Measurements from ENCODE around the gene ADRA1B. TPM values are rescaled to one million over a fixed set of nuclear protein-coding genes. Genes with fewer than 3 reads are reported as not detected.
A peak's percentile ranks its signal among the peaks of the same experiment; 100 is the strongest.

The ADRA1B gene
- total RNA-seq, 2 donors from 2014 or later = not detected

- H3K36me3 Mint-ChIP-seq (ENCODE audit: insufficient read depth in 2 of 2) = peaks cover 0 to 3% of the 10 kb centered on the region in 2 donors
- peaks cover 78% of the 10 kb centered on the region for H3K27me3 Mint-ChIP-seq (ENCODE audit: low read depth)
These were observed 55.2 kb downstream of the ADRA1B start for GRCh38 chr5:159971514-159971913.

GRCh38 chr5:159971931-159972461 lies 55.7 kb downstream of the ADRA1B start:
- ATAC-seq (replicated peaks in 1 of 2) (peak; percentile 32 to 40), DNase-seq (no peak)
- H3K9me3 Mint-ChIP-seq = no peaks in the 10 kb centered on the region
- H3K27ac Mint-ChIP-seq = no peak overlapping the region
- peaks cover 0 to 3% of the 10 kb centered on the region in 2 donors for H3K36me3 Mint-ChIP-seq (ENCODE audit: insufficient read depth in 2 of 2)
- peak overlapping the region in 1 of 2 donors; percentile 54 for H3K4me3 Mint-ChIP-seq
- peaks cover 8% of the 10 kb centered on the region for H3K4me1 Mint-ChIP-seq (ENCODE audit: low read depth)
- H3K27me3 Mint-ChIP-seq (ENCODE audit: low read depth) = peaks cover 73% of the 10 kb centered on the region

More at GRCh38 chr5:159971514-159971913, 55.2 kb downstream of the ADRA1B start:
- Mint-ChIP-seq H3K4me1 (ENCODE audit: low read depth) (peaks cover 8% of the 10 kb centered on the region), H3K9me3 (no peaks in the 10 kb centered on the region), H3K4me3 (peak overlapping the region; percentile 54 to 76), H3K27ac (no peak overlapping the region)
- DNase-seq (no peak), ATAC-seq (replicated peaks in 1 of 2) (no peak)

GRCh38 chr5:159972538-159973362 lies 56.5 kb downstream of the ADRA1B start:
- no peak for ATAC-seq (replicated peaks in 1 of 2)

GRCh38 chr5:159975462-159976019 lies 59.3 kb downstream of the ADRA1B start:
- Mint-ChIP-seq H3K27me3 (ENCODE audit: low read depth) (peaks cover 54% of the 10 kb centered on the region), H3K27ac (no peak overlapping the region), H3K4me3 (no peak overlapping the region), H3K36me3 (ENCODE audit: insufficient read depth in 2 of 2) (peaks cover 0 to 3% of the 10 kb centered on the region in 2 donors), H3K9me3 (no peaks in the 10 kb centered on the region), H3K4me1 (ENCODE audit: low read depth) (peaks cover 8% of the 10 kb centered on the region)
- DNase-seq (no peak), ATAC-seq (replicated peaks in 1 of 2) (no peak)

More at GRCh38 chr5:159972538-159973362, 56.5 kb downstream of the ADRA1B start:
- H3K36me3 Mint-ChIP-seq (ENCODE audit: insufficient read depth in 2 of 2) = peaks cover 0 to 3% of the 10 kb centered on the region in 2 donors
- peak overlapping the region; percentile 77 to 80 for H3K4me3 Mint-ChIP-seq
- DNase-seq = no peak
- H3K9me3 Mint-ChIP-seq = no peaks in the 10 kb centered on the region
- H3K4me1 Mint-ChIP-seq (ENCODE audit: low read depth) = peaks cover 8% of the 10 kb centered on the region
- no peak overlapping the region for H3K27ac Mint-ChIP-seq
- H3K27me3 Mint-ChIP-seq (ENCODE audit: low read depth) = peaks cover 66% of the 10 kb centered on the region

- Mint-ChIP-seq H3K9me3 (no peaks in the 10 kb centered on the region), H3K27ac (no peak overlapping the region), H3K4me3 (no peak overlapping the region), H3K27me3 (ENCODE audit: low read depth) (peaks cover 46% of the 10 kb centered on the region), H3K4me1 (ENCODE audit: low read depth) (peaks cover 8% of the 10 kb centered on the region), H3K36me3 (ENCODE audit: insufficient read depth in 2 of 2) (no peaks in the 10 kb centered on the region)
- DNase-seq (no peak), ATAC-seq (replicated peaks in 1 of 2) (no peak)
These were observed 60.6 kb downstream of the ADRA1B start for GRCh38 chr5:159976921-159977320.

GRCh38 chr5:159978358-159978757 lies 62.1 kb downstream of the ADRA1B start:
- DNase-seq (no peak), ATAC-seq (replicated peaks in 1 of 2) (no peak)
- Mint-ChIP-seq H3K36me3 (ENCODE audit: insufficient read depth in 2 of 2) (no peaks in the 10 kb centered on the region), H3K27ac (no peak overlapping the region), H3K4me1 (ENCODE audit: low read depth) (no peaks in the 10 kb centered on the region), H3K4me3 (no peak overlapping the region), H3K9me3 (no peaks in the 10 kb centered on the region), H3K27me3 (ENCODE audit: low read depth) (peaks cover 37% of the 10 kb centered on the region)

- Mint-ChIP-seq H3K9me3 (no peaks in the 10 kb centered on the region), H3K27me3 (ENCODE audit: low read depth) (peaks cover 46% of the 10 kb centered on the region), H3K4me1 (ENCODE audit: low read depth) (peaks cover under 1% of the 10 kb centered on the region), H3K4me3 (no peak overlapping the region), H3K27ac (no peak overlapping the region), H3K36me3 (ENCODE audit: insufficient read depth in 2 of 2) (no peaks in the 10 kb centered on the region)
- DNase-seq (no peak), ATAC-seq (replicated peaks in 1 of 2) (no peak)
These were observed 66.3 kb downstream of the ADRA1B start for GRCh38 chr5:159982421-159983173.

GRCh38 chr5:159987031-159987674 lies 70.9 kb downstream of the ADRA1B start:
- DNase-seq = peak; percentile 76 to 79
- H3K9me3 Mint-ChIP-seq = no peaks in the 10 kb centered on the region
- H3K27me3 Mint-ChIP-seq (ENCODE audit: low read depth) = peaks cover 62% of the 10 kb centered on the region
- no peaks in the 10 kb centered on the region for H3K36me3 Mint-ChIP-seq (ENCODE audit: insufficient read depth in 2 of 2)
- peak overlapping the region; percentile 71 to 73 for H3K4me3 Mint-ChIP-seq
- H3K27ac Mint-ChIP-seq = no peak overlapping the region
- peak; percentile 97 to 98 for ATAC-seq (replicated peaks in 1 of 2)
- peaks cover 3% of the 10 kb centered on the region for H3K4me1 Mint-ChIP-seq (ENCODE audit: low read depth)

- H3K4me3 Mint-ChIP-seq = no peak overlapping the region
- no peaks in the 10 kb centered on the region for H3K9me3 Mint-ChIP-seq
- ATAC-seq (replicated peaks in 1 of 2) = no peak
- peaks cover 58% of the 10 kb centered on the region for H3K27me3 Mint-ChIP-seq (ENCODE audit: low read depth)
- no peak overlapping the region for H3K27ac Mint-ChIP-seq
- peaks cover 3% of the 10 kb centered on the region for H3K4me1 Mint-ChIP-seq (ENCODE audit: low read depth)
- DNase-seq = no peak
- peaks cover 0 to 2% of the 10 kb centered on the region in 2 donors for H3K36me3 Mint-ChIP-seq (ENCODE audit: insufficient read depth in 2 of 2)
These were observed 74.2 kb downstream of the ADRA1B start for GRCh38 chr5:159990506-159990905.

GRCh38 chr5:159992566-159992965 lies 76.3 kb downstream of the ADRA1B start:
- ATAC-seq (replicated peaks in 1 of 2) = no peak
- H3K27ac Mint-ChIP-seq = no peak overlapping the region
- DNase-seq = no peak
- no peak overlapping the region for H3K4me3 Mint-ChIP-seq
- H3K36me3 Mint-ChIP-seq (ENCODE audit: insufficient read depth in 2 of 2) = peaks cover 0 to 2% of the 10 kb centered on the region in 2 donors
- H3K27me3 Mint-ChIP-seq (ENCODE audit: low read depth) = peaks cover 44% of the 10 kb centered on the region
- peaks cover 3% of the 10 kb centered on the region for H3K4me1 Mint-ChIP-seq (ENCODE audit: low read depth)
- no peaks in the 10 kb centered on the region for H3K9me3 Mint-ChIP-seq

- H3K4me1 Mint-ChIP-seq (ENCODE audit: low read depth) = no peaks in the 10 kb centered on the region
- DNase-seq = no peak
- peaks cover 0 to 2% of the 10 kb centered on the region in 2 donors for H3K36me3 Mint-ChIP-seq (ENCODE audit: insufficient read depth in 2 of 2)
- H3K9me3 Mint-ChIP-seq = no peaks in the 10 kb centered on the region
- no peak for ATAC-seq (replicated peaks in 1 of 2)
- H3K27me3 Mint-ChIP-seq (ENCODE audit: low read depth) = peaks cover 37% of the 10 kb centered on the region
- no peak overlapping the region for H3K27ac Mint-ChIP-seq
- H3K4me3 Mint-ChIP-seq = no peak overlapping the region
These were observed 76.9 kb downstream of the ADRA1B start for GRCh38 chr5:159993194-159993593.

GRCh38 chr5:159995907-159996306 lies 79.6 kb downstream of the ADRA1B start:
- Mint-ChIP-seq H3K27ac (no peak overlapping the region), H3K9me3 (no peaks in the 10 kb centered on the region), H3K36me3 (ENCODE audit: insufficient read depth in 2 of 2) (peaks cover 0 to 2% of the 10 kb centered on the region in 2 donors), H3K4me1 (ENCODE audit: low read depth) (no peaks in the 10 kb centered on the region), H3K4me3 (no peak overlapping the region), H3K27me3 (ENCODE audit: low read depth) (peaks cover 23% of the 10 kb centered on the region)
- DNase-seq (no peak), ATAC-seq (replicated peaks in 1 of 2) (no peak)
